ENCODE data around the gene LY6G5C. TPM values are rescaled to one million over a fixed set of nuclear protein-coding genes. Genes with fewer than 3 reads are reported as not detected.

The LY6G5C gene
- total and polyA plus RNA-seq, 7 donors: 0.68 to 3.2 (median 1.5) TPM; not detected in 1

- no peak overlapping the region for H3K27ac ChIP-seq
- 76 to 86% methylated on average over 11 of the region's 11 CpGs for WGBS, 2 donors
- TF ChIP-seq POLR2A (IDR thresholded peaks at IDR 0.05) (no peak), POLR2AphosphoS5 (IDR thresholded peaks at IDR 0.05) (no peak), EP300 (IDR thresholded peaks at IDR 0.05) (no peak), CTCF (IDR thresholded peaks at IDR 0.05) (no peak)
- H3K4me3 ChIP-seq: no peak overlapping the region
- no peaks in the 10 kb centered on the region for H3K9me3 ChIP-seq
- no peak for DNase-seq
- intact Hi-C loops (cut with DNase I): no loop called here
- H3K36me3 ChIP-seq: peaks cover 59 to 91% (median 74%) of the 10 kb centered on the region in 4 donors
- no peaks in the 10 kb centered on the region for H3K4me1 ChIP-seq
- H3K27me3 ChIP-seq: no peaks in the 10 kb centered on the region
These were observed 8.6 kb upstream of the LY6G5C start for GRCh38 chr6:31689249-31690110.

GRCh38 chr6:31687860-31688693 lies 7.2 kb upstream of the LY6G5C start:
- Histone ChIP-seq H3K9me3 (no peaks in the 10 kb centered on the region), H3K36me3 (peaks cover 53 to 77% (median 66%) of the 10 kb centered on the region in 4 donors), H3K27me3 (no peaks in the 10 kb centered on the region), H3K4me1 (peaks cover 0 to 3% (median 0%) of the 10 kb centered on the region in 4 donors), H3K4me3 (no peak overlapping the region), H3K27ac (no peak overlapping the region)
- intact Hi-C loops (cut with DNase I): no loop called here
- TF ChIP-seq EP300 (IDR thresholded peaks at IDR 0.05) (no peak), POLR2A (IDR thresholded peaks at IDR 0.05) (no peak), CTCF (IDR thresholded peaks at IDR 0.05) (no peak), POLR2AphosphoS5 (IDR thresholded peaks at IDR 0.05) (no peak)
- DNase-seq: no peak
- 88 to 91% methylated on average over 14 of the region's 14 CpGs for WGBS, 2 donors

GRCh38 chr6:31687321-31687720 lies 6.5 kb upstream of the LY6G5C start:
- Histone ChIP-seq H3K4me1 (peaks cover 0 to 4% (median 0%) of the 10 kb centered on the region in 4 donors), H3K27ac (no peak overlapping the region), H3K27me3 (no peaks in the 10 kb centered on the region), H3K4me3 (no peak overlapping the region), H3K36me3 (peaks cover 49 to 69% (median 60%) of the 10 kb centered on the region in 4 donors), H3K9me3 (no peaks in the 10 kb centered on the region)
- TF ChIP-seq POLR2AphosphoS5 (IDR thresholded peaks at IDR 0.05) (no peak), EP300 (IDR thresholded peaks at IDR 0.05) (no peak), CTCF (IDR thresholded peaks at IDR 0.05) (no peak), POLR2A (IDR thresholded peaks at IDR 0.05) (no peak)
- no peak for DNase-seq
- intact Hi-C loops (cut with DNase I): no loop called here
- WGBS, 2 donors: 87 to 93% methylated on average over 8 of the region's 8 CpGs

- Histone ChIP-seq H3K4me1 (peaks cover 0 to 8% (median 2%) of the 10 kb centered on the region in 4 donors), H3K4me3 (no peak overlapping the region), H3K9me3 (no peaks in the 10 kb centered on the region), H3K27me3 (no peaks in the 10 kb centered on the region), H3K36me3 (peaks cover 43 to 61% (median 54%) of the 10 kb centered on the region in 4 donors), H3K27ac (no peak overlapping the region)
- WGBS, 2 donors: 86 to 92% methylated on average over 5 of the region's 5 CpGs
- intact Hi-C loops (cut with DNase I): no loop called here
- TF ChIP-seq POLR2AphosphoS5 (IDR thresholded peaks at IDR 0.05) (no peak), POLR2A (IDR thresholded peaks at IDR 0.05) (no peak), EP300 (IDR thresholded peaks at IDR 0.05) (no peak), CTCF (IDR thresholded peaks at IDR 0.05) (no peak)
- DNase-seq: no peak
These were observed 5.6 kb upstream of the LY6G5C start for GRCh38 chr6:31686483-31686882.

All from sigmoid colon (tissue), 7 donors.